HFF-Myc (cell line): ENCODE results near the gene MAPK8IP3.

ENCODE experiments used
- DNase-seq: peaks from one replicate; pipeline ENCODE4 v3.0.0-alpha.2; 2011; ENCODE audit warnings: low read depth; ENCODE audit errors: extremely low read depth
- H3K4me3 ChIP-seq: replicated peaks from 2 replicates; pipeline ENCODE4 v1.5.1; 2011; ENCODE audit warnings: low read depth, mild to moderate bottlenecking, control low read depth, low read length
- CTCF ChIP-seq: IDR thresholded peaks from 2 replicates; pipeline ENCODE4 v1.5.1; 2012; ENCODE audit warnings: mild to moderate bottlenecking, low read depth, low read length, control low read depth; ENCODE audit errors: missing control alignments

MAPK8IP3 gene

GRCh38 chr16:1745900-1746692 lies 40.1 kb downstream of the MAPK8IP3 start:
- no peak for TF ChIP-seq CTCF
- no peak for DNase-seq
- no peak overlapping the region for H3K4me3 ChIP-seq

GRCh38 chr16:1746693-1747195 lies 40.7 kb downstream of the MAPK8IP3 start:
- H3K4me3 ChIP-seq: no peak overlapping the region
- no peak for TF ChIP-seq CTCF
- no peak for DNase-seq

GRCh38 chr16:1747934-1748333 lies 41.9 kb downstream of the MAPK8IP3 start:
- TF ChIP-seq CTCF: no peak
- H3K4me3 ChIP-seq: no peak overlapping the region
- no peak for DNase-seq

GRCh38 chr16:1749152-1750117 lies 43.4 kb downstream of the MAPK8IP3 start:
- no peak overlapping the region for H3K4me3 ChIP-seq
- no peak for TF ChIP-seq CTCF
- DNase-seq: no peak

GRCh38 chr16:1751946-1752345 lies 46.0 kb downstream of the MAPK8IP3 start:
- DNase-seq: no peak
- H3K4me3 ChIP-seq: no peak overlapping the region
- TF ChIP-seq CTCF: no peak

GRCh38 chr16:1752853-1753252 lies 46.9 kb downstream of the MAPK8IP3 start:
- no peak for DNase-seq
- H3K4me3 ChIP-seq: no peak overlapping the region
- TF ChIP-seq CTCF: no peak
